ENCODE data around the gene PTX3. TPM values are rescaled to one million over a fixed set of nuclear protein-coding genes. Genes with fewer than 3 reads are reported as not detected.

The PTX3 gene
- total RNA-seq, 1 experiment from 2014 or later, result 0.59 TPM

DNA sequence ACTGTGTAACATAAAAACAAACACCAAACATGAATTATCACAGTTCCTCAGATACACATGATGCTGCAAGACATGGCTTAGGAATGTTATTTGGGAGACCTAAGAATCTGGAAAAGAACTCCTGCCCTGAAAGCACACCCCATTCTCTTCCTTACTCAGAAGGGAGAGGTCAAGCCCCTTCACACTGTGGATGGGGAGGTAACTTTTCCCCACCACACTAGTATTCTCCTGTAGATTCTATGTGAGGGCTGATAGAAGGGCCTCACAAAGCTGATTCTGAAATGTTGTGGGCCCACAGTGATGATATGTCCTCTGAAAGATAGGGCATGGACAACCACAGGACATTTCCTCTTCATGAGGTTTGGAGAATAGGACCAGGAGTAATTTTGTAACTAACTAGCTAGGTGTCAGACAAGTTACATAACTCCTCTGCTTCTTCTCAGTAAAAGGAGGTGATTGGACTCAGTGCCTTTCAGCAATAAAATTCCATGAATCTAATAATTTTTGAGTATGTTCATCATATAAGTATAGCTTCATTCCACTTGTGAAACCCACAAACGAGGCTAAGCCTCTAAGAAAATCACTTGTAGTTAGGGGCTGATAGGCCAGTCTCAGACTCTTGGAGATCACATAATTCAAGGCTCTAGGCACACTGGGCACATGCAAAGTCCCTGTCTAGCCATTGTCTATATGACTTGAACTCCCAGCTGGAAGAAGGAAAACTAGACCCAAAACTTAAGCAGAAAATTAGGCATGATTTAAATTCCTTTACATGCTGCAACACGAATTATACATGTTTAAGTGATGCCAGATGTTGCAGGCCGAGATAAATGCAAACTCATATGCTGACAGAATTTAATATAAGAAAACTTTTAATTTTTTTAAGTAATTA, 7.5 kb downstream of the PTX3 start:
- no peak for TF ChIP-seq NFATC4 (CRISPR knock-in tag; IDR thresholded peaks at IDR 0.05)
- DNase-seq (ENCODE audit: low spot score) (no peak), ATAC-seq (no peak)
- no peaks in the 10 kb centered on the region for H3K9me3 Mint-ChIP-seq
- POLR2A ChIA-PET, result no interaction called here
- H3K27me3 Mint-ChIP-seq (ENCODE audit: low read depth), result peaks cover 7% of the 10 kb centered on the region
- no peak overlapping the region for H3K4me3 Mint-ChIP-seq
- H3K4me1 Mint-ChIP-seq, result peaks cover under 1% of the 10 kb centered on the region; the same call in 1 of the 2 replicates
- CTCF ChIA-PET, result no interaction called here
- H3K36me3 Mint-ChIP-seq, result no peaks in the 10 kb centered on the region
- H3K27ac Mint-ChIP-seq, result no peak overlapping the region

DNA sequence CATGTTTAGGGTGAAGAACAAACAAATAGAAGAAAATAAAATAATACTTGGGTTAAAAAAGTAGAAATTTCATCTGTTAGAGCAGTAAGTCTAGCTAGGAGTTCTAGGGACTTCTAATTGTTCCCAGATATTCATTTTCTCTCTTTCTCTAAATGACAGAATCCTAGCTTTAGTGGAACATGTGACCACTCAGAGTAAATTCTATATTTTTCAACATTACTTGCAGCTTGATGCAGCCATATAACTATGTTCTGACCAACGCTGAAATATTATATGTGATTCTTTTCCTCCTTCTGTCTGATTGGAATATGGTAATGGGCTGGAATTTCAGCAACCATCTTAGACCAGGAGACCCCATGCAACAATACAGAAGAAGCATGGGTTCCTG, 8.1 kb downstream of the PTX3 start:
- H3K27me3 Mint-ChIP-seq (ENCODE audit: low read depth), result peaks cover under 1% of the 10 kb centered on the region
- no peak for ATAC-seq
- H3K36me3 Mint-ChIP-seq, result no peaks in the 10 kb centered on the region
- H3K4me1 Mint-ChIP-seq, result no peaks in the 10 kb centered on the region
- TF ChIP-seq GTF2I (CRISPR knock-in tag; conservative IDR thresholded peaks at IDR 0.05) (no peak), ELF4 (CRISPR knock-in tag; IDR thresholded peaks at IDR 0.05; ENCODE audit: low read depth) (no peak), MXD4 (CRISPR knock-in tag; IDR thresholded peaks at IDR 0.05; ENCODE audit: borderline replicate concordance) (no peak)
- TF ChIP-seq, protein P1, sequence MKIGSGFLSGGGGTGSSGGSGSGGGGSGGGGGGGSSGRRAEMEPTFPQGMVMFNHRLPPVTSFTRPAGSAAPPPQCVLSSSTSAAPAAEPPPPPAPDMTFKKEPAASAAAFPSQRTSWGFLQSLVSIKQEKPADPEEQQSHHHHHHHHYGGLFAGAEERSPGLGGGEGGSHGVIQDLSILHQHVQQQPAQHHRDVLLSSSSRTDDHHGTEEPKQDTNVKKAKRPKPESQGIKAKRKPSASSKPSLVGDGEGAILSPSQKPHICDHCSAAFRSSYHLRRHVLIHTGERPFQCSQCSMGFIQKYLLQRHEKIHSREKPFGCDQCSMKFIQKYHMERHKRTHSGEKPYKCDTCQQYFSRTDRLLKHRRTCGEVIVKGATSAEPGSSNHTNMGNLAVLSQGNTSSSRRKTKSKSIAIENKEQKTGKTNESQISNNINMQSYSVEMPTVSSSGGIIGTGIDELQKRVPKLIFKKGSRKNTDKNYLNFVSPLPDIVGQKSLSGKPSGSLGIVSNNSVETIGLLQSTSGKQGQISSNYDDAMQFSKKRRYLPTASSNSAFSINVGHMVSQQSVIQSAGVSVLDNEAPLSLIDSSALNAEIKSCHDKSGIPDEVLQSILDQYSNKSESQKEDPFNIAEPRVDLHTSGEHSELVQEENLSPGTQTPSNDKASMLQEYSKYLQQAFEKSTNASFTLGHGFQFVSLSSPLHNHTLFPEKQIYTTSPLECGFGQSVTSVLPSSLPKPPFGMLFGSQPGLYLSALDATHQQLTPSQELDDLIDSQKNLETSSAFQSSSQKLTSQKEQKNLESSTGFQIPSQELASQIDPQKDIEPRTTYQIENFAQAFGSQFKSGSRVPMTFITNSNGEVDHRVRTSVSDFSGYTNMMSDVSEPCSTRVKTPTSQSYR (CRISPR knock-in tag; IDR thresholded peaks at IDR 0.05), result no peak
- H3K27ac Mint-ChIP-seq, result no peak overlapping the region
- H3K9me3 Mint-ChIP-seq, result no peaks in the 10 kb centered on the region
- no peak overlapping the region for H3K4me3 Mint-ChIP-seq
- CTCF ChIA-PET, result no interaction called here
- POLR2A ChIA-PET, result no interaction called here
- DNase-seq (ENCODE audit: low spot score), result no peak

DNA sequence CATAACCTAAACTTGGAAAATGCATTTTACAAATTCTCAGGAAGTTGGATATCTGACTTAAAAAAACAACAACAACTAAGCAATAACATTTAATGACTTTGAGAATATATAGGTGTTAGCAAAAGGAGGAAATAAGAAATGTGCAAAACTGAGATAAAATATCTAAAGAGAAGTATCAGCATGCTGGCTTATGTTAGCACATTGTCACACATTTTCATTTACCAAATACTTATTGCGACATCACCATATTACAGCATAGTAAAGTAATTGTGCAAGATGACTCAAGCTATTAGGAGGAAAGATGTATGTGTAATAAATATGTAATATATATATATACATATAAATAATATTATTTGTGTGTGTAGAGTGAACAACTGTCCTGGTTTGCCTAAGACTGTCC, 9.2 kb downstream of the PTX3 start:
- Mint-ChIP-seq H3K9me3 (no peaks in the 10 kb centered on the region), H3K4me1 (no peaks in the 10 kb centered on the region), H3K27me3 (ENCODE audit: low read depth) (no peaks in the 10 kb centered on the region), H3K27ac (no peak overlapping the region), H3K36me3 (no peaks in the 10 kb centered on the region), H3K4me3 (no peak overlapping the region)
- ATAC-seq (no peak), DNase-seq (ENCODE audit: low spot score) (no peak)
- ChIA-PET CTCF (no interaction called here), POLR2A (no interaction called here)
- TF ChIP-seq, protein P2, sequence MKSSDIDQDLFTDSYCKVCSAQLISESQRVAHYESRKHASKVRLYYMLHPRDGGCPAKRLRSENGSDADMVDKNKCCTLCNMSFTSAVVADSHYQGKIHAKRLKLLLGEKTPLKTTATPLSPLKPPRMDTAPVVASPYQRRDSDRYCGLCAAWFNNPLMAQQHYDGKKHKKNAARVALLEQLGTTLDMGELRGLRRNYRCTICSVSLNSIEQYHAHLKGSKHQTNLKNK (CRISPR knock-in tag; IDR thresholded peaks at IDR 0.05), result no peak
- TF ChIP-seq, protein P3, sequence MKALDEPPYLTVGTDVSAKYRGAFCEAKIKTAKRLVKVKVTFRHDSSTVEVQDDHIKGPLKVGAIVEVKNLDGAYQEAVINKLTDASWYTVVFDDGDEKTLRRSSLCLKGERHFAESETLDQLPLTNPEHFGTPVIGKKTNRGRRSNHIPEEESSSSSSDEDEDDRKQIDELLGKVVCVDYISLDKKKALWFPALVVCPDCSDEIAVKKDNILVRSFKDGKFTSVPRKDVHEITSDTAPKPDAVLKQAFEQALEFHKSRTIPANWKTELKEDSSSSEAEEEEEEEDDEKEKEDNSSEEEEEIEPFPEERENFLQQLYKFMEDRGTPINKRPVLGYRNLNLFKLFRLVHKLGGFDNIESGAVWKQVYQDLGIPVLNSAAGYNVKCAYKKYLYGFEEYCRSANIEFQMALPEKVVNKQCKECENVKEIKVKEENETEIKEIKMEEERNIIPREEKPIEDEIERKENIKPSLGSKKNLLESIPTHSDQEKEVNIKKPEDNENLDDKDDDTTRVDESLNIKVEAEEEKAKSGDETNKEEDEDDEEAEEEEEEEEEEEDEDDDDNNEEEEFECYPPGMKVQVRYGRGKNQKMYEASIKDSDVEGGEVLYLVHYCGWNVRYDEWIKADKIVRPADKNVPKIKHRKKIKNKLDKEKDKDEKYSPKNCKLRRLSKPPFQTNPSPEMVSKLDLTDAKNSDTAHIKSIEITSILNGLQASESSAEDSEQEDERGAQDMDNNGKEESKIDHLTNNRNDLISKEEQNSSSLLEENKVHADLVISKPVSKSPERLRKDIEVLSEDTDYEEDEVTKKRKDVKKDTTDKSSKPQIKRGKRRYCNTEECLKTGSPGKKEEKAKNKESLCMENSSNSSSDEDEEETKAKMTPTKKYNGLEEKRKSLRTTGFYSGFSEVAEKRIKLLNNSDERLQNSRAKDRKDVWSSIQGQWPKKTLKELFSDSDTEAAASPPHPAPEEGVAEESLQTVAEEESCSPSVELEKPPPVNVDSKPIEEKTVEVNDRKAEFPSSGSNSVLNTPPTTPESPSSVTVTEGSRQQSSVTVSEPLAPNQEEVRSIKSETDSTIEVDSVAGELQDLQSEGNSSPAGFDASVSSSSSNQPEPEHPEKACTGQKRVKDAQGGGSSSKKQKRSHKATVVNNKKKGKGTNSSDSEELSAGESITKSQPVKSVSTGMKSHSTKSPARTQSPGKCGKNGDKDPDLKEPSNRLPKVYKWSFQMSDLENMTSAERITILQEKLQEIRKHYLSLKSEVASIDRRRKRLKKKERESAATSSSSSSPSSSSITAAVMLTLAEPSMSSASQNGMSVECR (CRISPR knock-in tag; IDR thresholded peaks at IDR 0.05; ENCODE audit: borderline replicate concordance), result no peak
- TF ChIP-seq JUN (CRISPR knock-in tag; IDR thresholded peaks at IDR 0.05) (no peak), SOX15 (CRISPR knock-in tag; IDR thresholded peaks at IDR 0.05) (no peak), NFE2L1 (CRISPR knock-in tag; IDR thresholded peaks at IDR 0.05) (no peak)
- TF ChIP-seq, protein P4, sequence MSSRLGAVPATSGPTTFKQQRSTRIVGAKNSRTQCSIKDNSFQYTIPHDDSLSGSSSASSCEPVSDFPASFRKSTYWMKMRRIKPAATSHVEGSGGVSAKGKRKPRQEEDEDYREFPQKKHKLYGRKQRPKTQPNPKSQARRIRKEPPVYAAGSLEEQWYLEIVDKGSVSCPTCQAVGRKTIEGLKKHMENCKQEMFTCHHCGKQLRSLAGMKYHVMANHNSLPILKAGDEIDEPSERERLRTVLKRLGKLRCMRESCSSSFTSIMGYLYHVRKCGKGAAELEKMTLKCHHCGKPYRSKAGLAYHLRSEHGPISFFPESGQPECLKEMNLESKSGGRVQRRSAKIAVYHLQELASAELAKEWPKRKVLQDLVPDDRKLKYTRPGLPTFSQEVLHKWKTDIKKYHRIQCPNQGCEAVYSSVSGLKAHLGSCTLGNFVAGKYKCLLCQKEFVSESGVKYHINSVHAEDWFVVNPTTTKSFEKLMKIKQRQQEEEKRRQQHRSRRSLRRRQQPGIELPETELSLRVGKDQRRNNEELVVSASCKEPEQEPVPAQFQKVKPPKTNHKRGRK (CRISPR knock-in tag; IDR thresholded peaks at IDR 0.05; ENCODE audit: borderline replicate concordance), result no peak
